Nephron progenitor cell (in vitro differentiated cells): ENCODE measurements around the gene POMGNT1.

Experiments
- DNase-seq: peaks from one replicate; pipeline ENCODE4 v3.0.0; 2021
- H3K27ac Mint-ChIP-seq: 2 replicates; pipeline ENCODE4 v1.8.0; 2021; ENCODE audit warnings: mild to moderate bottlenecking, moderate library complexity, mixed read lengths
- H3K27me3 Mint-ChIP-seq: 2 replicates; pipeline ENCODE4 v1.8.0; 2021; ENCODE audit warnings: mild to moderate bottlenecking, low read depth, mixed read lengths; ENCODE audit not compliant: poor library complexity
- H3K36me3 Mint-ChIP-seq: 2 replicates; pipeline ENCODE4 v1.8.0; 2021; ENCODE audit warnings: low read depth, mixed read lengths
- H3K4me1 Mint-ChIP-seq: 2 replicates; pipeline ENCODE4 v1.8.0; 2021; ENCODE audit warnings: mixed read lengths
- H3K4me3 Mint-ChIP-seq: 2 replicates; pipeline ENCODE4 v1.8.0; 2021; ENCODE audit warnings: mild to moderate bottlenecking, moderate library complexity, mixed read lengths
- H3K9me3 Mint-ChIP-seq: 2 replicates; pipeline ENCODE4 v1.8.0; 2021; ENCODE audit warnings: mild to moderate bottlenecking, moderate library complexity, mixed read lengths
- CTCF ChIP-seq: fragments of 200-600 bp; sonication (generic); IDR thresholded peaks from 2 replicates; pipeline ENCODE4 v1.5.0; 2021; ENCODE audit warnings: antibody characterized with exemption

The POMGNT1 gene

DNA sequence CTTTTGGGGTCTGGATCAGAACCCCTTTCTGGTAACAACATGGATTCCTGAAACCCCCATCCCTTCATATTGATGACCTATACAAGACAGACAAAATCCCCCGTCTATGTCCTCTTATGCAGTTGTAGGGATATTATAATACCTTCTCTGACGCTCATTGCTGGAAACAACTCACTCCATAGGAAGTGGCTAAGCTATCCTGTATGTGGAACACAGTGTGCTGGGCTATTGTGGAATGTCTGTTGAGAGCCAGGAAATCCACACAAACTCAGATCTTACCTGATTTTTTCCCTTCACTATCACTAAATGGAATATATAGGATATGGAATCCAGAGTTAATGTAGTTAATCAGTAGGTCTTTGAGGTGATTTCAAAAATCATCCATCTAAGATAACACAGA, 48.1 kb downstream of the POMGNT1 start:
- Mint-ChIP-seq H3K36me3 (no peaks in the 10 kb centered on the region), H3K4me1 (peaks cover 7% of the 10 kb centered on the region), H3K27me3 (peaks cover 5% of the 10 kb centered on the region)

DNA sequence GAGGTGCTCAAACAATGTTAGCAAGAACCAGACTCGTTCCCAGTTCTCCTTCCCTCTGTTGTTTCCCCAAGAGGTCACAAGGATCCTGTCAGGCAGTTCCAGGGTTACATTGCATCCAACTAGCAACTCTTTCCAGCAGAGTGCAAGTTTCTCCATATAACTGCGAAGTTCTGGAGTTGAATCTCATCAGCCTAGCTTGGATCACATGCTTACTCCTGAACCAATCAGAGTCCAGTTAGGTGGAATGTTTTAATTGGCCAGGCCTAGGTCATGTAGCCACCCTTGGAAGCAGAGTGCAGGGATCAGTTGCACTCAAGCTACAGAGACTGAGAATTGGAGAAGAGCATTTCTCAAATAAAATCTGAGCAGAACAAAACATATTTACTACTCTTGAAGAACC, 49.9 kb downstream of the POMGNT1 start:
- no peak for DNase-seq
- TF ChIP-seq CTCF, result no peak
- no peaks in the 10 kb centered on the region for H3K36me3 Mint-ChIP-seq
- H3K4me1 Mint-ChIP-seq, result peaks cover 7% of the 10 kb centered on the region
- H3K9me3 Mint-ChIP-seq, result no peaks in the 10 kb centered on the region
- H3K27me3 Mint-ChIP-seq, result no peaks in the 10 kb centered on the region
- H3K4me3 Mint-ChIP-seq, result no peak overlapping the region
- H3K27ac Mint-ChIP-seq, result no peak overlapping the region

More for the DNA sequence above, 48.1 kb downstream of the POMGNT1 start:
- Mint-ChIP-seq H3K4me3 (no peak overlapping the region), H3K9me3 (no peaks in the 10 kb centered on the region), H3K27ac (no peak overlapping the region)
- DNase-seq, result no peak
- TF ChIP-seq CTCF, result no peak
